GM12873 (cell line): Measurements from ENCODE around the gene ERH.

ENCODE experiments used
- CTCF ChIP-seq: IDR thresholded peaks from 2 replicates; pipeline ENCODE4 v1.5.1; 2012; ENCODE audit warnings: low read depth, mild to moderate bottlenecking, moderate library complexity, low read length, control low read depth; ENCODE audit not compliant: insufficient read depth; ENCODE audit errors: missing control alignments

ERH gene

GRCh38 chr14:69372146-69372545 lies 26.0 kb downstream of the ERH start:
- no peak for TF ChIP-seq CTCF

DNA sequence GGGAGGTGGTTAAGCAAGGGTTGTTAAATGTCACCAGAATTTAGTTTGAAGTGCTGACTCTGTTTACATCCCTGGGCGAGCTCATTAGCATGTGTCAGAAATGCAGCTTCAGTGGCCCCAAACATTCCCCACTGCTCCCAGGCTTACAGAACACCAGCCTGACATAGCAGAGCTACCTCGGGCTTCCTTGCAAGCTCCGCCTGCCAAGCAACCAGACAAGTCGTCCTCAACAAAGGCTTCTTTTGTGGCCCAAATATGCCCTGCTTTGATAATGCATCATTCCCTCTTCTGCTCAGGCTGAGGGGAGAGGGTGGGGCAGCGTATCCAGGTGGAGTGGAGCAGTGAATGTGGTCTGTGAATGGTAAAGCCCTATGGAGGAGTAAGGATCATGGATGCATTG lies 28.0 kb downstream of the ERH start:
- TF ChIP-seq CTCF = no peak

DNA sequence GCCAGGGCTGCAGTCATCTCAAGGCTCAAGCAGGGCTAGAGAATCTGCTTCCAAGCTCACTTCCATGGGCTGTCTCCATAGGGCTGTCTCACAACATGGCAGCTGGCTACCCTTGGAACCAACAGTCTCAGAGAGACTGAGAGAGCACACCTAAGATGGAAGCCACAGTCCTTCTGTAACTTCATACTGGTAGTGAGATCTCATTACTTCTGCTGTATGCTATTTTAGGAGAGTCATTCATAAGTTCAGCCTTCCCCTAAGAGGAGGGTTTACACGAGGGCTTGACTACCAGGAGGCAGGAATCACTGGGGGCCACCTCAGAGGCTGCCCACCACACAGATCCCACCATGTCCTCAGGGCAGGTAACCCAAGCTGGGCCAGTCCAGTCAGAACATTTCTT lies 29.7 kb downstream of the ERH start:
- TF ChIP-seq CTCF = no peak

DNA sequence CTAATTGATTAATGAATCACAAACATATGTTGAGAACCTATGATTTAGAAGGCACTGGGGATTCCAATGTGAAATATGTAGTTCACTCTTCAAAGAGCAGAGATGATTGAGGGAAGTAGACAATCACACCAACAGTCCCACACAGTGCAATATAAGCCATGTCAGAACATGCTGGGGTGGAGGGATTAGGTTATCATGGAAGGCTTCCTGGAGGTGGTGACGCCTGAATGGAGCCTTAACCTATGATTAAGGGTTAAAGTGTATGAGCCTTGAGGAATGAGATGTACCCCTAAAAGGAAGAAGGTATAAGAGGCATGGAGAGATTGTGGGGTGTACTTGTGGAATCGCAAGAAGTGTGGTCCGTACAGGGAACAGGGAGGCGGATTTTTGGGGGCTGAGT lies 31.3 kb downstream of the ERH start:
- no peak for TF ChIP-seq CTCF

DNA sequence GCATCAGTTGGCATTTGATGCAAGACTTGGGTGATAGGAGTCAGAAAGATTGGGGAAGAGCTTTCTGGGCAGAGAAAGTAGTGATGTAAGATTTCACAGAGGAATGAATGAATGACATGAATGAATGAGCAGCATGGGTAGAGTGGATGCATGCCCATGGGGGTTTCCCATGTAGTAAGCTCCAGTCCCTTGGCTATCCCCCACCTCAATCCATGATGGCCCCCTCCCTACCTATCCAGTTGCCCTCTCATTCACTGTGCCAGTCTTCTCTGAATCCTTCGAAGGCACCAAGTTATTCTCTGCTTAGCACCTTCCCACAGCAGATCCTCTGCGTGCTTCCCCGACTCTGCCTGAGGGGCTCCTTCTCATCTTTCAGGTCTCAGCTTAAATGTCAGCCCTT lies 32.0 kb downstream of the ERH start:
- TF ChIP-seq CTCF = no peak

- no peak for TF ChIP-seq CTCF
Measured at GRCh38 chr14:69364378-69364777, 33.7 kb downstream of the ERH start.

GRCh38 chr14:69363964-69364363 lies 34.1 kb downstream of the ERH start:
- TF ChIP-seq CTCF = no peak

DNA sequence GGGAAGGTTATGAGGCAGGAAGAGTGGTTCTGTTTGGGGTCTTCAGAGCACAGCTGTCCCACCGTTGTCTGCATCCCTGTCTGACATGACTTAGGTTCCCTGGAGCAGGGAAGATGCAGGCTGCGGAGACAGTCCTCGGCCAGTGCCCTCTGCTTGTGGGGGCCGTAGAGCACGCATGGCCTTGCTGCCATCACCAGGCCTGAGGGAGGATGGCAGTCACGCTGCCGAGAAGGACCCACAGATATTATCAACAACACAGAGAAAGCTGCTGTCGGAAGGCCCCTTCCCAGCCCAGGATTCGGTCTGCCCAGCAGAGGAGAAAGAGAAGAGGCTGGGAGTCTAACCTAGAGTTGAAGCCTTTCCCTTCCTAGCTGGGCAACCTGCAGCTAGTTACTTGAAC lies 35.0 kb downstream of the ERH start:
- TF ChIP-seq CTCF = peak; percentile 28
